ENCODE measurements around the gene SNX9.

The SNX9 gene

DNA sequence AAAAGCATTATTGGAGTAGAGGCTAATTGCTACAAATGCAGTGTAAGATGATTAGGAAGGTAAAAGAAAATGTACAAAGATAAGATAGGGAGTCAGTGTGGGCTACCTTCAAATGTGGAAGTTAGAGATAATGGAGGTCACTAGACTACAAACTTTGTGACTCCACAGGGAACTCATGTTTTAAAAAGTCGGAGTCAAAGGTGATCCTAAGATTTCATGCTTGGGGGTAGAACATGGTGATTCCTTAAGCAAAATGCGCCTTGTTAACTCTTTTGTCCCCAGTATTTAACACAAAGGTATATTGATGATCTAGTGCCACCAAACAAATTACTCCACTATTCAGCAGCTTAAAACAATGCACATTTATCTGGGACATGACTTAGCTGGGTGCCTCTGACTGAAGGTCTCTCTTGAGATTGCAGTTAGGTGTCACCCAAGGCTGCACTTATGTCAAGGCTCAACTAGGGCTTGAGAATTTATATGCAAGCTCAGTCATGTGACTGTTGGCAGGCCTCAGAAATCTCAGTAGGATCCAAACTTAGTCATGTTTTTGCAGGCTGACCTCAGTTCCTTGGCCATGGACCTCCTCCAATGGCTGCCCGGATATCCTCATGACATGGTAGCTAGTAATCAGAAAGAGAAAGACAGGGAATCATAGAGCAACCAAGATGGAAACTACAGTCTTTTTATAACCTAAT, 11.4 kb upstream of the SNX9 start:
- TF ChIP-seq ZFX (IDR thresholded peaks at IDR 0.05) = no peak
- TF ChIP-seq CTCF (conservative IDR thresholded peaks at IDR 0.05) = no peak
- no peak overlapping the region for H3K27ac ChIP-seq

- H3K27ac ChIP-seq = no peak overlapping the region
- TF ChIP-seq ZFX (IDR thresholded peaks at IDR 0.05) = no peak
- TF ChIP-seq CTCF (conservative IDR thresholded peaks at IDR 0.05) = no peak
These were observed 10.4 kb upstream of the SNX9 start for GRCh38 chr6:157812425-157813171.

- no peak for TF ChIP-seq ZFX (IDR thresholded peaks at IDR 0.05)
- no peak for TF ChIP-seq CTCF (conservative IDR thresholded peaks at IDR 0.05)
- no peak overlapping the region for H3K27ac ChIP-seq
These were observed 9.9 kb upstream of the SNX9 start for GRCh38 chr6:157813191-157813590.

DNA sequence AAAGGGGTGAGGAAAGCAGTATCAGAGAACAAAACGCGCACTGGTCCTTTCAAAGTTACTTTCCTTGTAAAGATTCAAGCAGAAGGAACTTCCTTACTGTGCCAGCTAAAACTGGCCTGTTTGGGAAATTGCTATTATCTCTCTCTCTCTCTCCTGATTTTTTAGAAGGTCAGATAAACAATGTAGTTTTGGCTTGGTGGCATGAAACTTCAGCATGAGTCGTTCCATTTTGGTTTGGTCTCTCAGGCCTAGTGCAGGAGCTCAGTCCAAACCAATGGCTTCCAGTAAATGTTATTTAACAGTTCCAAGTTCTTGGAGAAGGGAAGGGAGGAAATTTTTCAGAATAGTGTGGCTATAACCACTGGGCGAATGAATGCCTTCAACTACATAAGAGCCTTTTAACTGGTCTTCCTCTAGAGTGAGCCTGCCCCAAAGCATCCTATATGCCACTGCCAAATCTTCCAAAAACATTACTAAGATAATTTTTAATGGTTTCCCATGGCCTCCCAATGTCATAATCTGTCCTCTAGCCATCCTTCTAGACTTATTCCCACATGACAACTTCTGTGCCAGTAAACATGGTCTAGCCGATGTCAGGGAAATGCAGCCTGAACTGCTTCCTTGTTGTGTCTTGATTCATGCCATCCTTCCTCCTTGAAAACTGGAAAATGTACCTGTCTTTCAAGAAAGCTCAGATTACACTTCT, 9.1 kb upstream of the SNX9 start:
- no peak overlapping the region for H3K27ac ChIP-seq
- TF ChIP-seq ZFX (IDR thresholded peaks at IDR 0.05) (no peak), CTCF (conservative IDR thresholded peaks at IDR 0.05) (no peak)

DNA sequence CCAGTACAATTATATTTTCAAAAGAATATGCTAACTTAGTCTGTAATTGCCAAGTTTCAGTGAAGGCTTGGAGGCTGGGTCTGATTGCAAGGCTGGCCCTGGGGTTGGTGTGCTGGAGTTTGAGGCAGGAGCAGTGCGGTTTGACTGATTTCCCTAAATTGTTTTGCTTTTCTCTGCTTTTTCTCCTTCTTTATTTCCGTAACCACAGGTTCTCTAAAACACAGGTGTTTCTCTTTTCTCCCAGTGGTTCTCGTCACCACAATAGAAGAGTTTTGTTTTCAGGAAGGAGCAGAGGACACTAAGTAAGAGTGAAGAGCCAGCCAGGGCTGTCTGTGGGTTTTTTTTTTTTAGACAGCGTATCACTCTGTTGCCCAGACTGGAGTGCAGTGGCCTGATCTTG, 8.2 kb upstream of the SNX9 start:
- TF ChIP-seq CTCF (conservative IDR thresholded peaks at IDR 0.05) (no peak), ZFX (IDR thresholded peaks at IDR 0.05) (no peak)

DNA sequence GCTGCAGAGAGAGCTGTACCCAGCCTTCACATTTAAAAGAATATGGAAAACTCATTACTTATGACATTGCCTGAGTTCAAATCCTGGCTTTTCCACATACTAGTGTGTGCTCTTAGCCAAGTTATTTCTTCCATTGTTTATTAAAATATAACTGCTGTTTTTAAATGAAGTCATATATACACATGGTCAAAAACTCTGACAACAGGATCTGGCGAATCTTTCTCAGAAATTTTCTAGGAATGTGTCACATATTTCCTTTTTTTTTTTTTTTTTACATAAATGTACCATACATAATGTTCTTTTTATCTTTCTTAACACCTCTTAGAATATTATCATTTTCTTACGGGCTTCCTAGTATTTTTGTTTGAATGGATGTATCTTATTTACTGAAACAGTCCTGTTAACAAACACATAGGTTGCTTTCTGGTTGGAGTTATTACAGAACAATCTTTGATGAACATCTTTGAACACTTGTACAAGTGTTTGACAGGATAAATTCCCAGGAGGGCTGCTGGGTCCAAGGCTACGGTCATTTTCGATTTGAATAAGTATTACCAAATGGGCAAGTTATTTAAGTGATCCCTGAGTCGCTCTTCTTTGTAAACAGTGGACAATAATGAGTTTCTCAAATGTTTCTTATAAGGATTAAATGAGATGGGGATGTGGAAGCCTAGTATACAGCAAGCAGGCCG, 1.6 kb upstream of the SNX9 start:
- H3K27ac ChIP-seq = no peak overlapping the region
- no peak for TF ChIP-seq CTCF (conservative IDR thresholded peaks at IDR 0.05)
- TF ChIP-seq ZFX (IDR thresholded peaks at IDR 0.05) = no peak

More for the DNA sequence above, 8.2 kb upstream of the SNX9 start:
- no peak overlapping the region for H3K27ac ChIP-seq
